ENCODE data around the gene SHROOM2. TPM values are rescaled to one million over a fixed set of nuclear protein-coding genes. Genes with fewer than 3 reads are reported as not detected.

Gene SHROOM2
- total and polyA plus RNA-seq, 4 donors, result 0.28 to 2.5 (median 1.2) TPM

- Histone ChIP-seq H3K36me3 (ENCODE audit: control insufficient read depth in 1 of 2, insufficient read depth in 2 of 2, low read length in 1 of 2) (no peaks in the 10 kb centered on the region), H3K27me3 (ENCODE audit: control insufficient read depth in 1 of 2, insufficient read depth in 2 of 2, low read length in 1 of 2) (no peaks in the 10 kb centered on the region), H3K9me3 (ENCODE audit: control insufficient read depth, low read length) (no peaks in the 10 kb centered on the region), H3K27ac (ENCODE audit: low read depth in 1 of 2, low read length in 2 of 2) (no peak overlapping the region), H3K4me3 (ENCODE audit: low read length in 2 of 2) (no peak overlapping the region), H3K4me1 (ENCODE audit: control insufficient read depth in 1 of 2, insufficient read depth in 2 of 2, low read length in 2 of 2) (no peaks in the 10 kb centered on the region)
- intact Hi-C loops (cut with DNase I), result no loop called here
- DNase-seq (no peak), ATAC-seq (ENCODE audit: low FRiP score) (no peak)
- WGBS, 2 donors, result 92 to 98% methylated on average over 5 of the region's 5 CpGs
These were observed 172.0 kb downstream of the SHROOM2 start for GRCh38 chrX:9958183-9958582.

GRCh38 chrX:9961750-9962149 is 175.5 kb downstream of the SHROOM2 start:
- no peaks in the 10 kb centered on the region for H3K4me1 ChIP-seq (ENCODE audit: control insufficient read depth in 1 of 2, insufficient read depth in 2 of 2, low read length in 2 of 2)
- no peaks in the 10 kb centered on the region for H3K27me3 ChIP-seq (ENCODE audit: control insufficient read depth in 1 of 2, insufficient read depth in 2 of 2, low read length in 1 of 2)
- 87 to 89% methylated on average over 5 of the region's 5 CpGs for WGBS, 2 donors
- DNase-seq (no peak), ATAC-seq (ENCODE audit: low FRiP score) (no peak)
- intact Hi-C loops (cut with DNase I), result no loop called here
- H3K9me3 ChIP-seq (ENCODE audit: control insufficient read depth, low read length), result no peaks in the 10 kb centered on the region
- H3K27ac ChIP-seq (ENCODE audit: low read depth in 1 of 2, low read length in 2 of 2), result no peak overlapping the region
- H3K36me3 ChIP-seq (ENCODE audit: control insufficient read depth in 1 of 2, insufficient read depth in 2 of 2, low read length in 1 of 2), result no peaks in the 10 kb centered on the region
- H3K4me3 ChIP-seq (ENCODE audit: low read length in 2 of 2), result no peak overlapping the region

- WGBS, 2 donors, result 87 to 95% methylated on average over 16 of the region's 16 CpGs
- DNase-seq (no peak), ATAC-seq (ENCODE audit: low FRiP score) (no peak)
- Histone ChIP-seq H3K27ac (ENCODE audit: low read depth in 1 of 2, low read length in 2 of 2) (no peak within 1 kb of the TSS), H3K4me1 (ENCODE audit: control insufficient read depth in 1 of 2, insufficient read depth in 2 of 2, low read length in 2 of 2) (no peaks in the 10 kb centered on the region), H3K27me3 (ENCODE audit: control insufficient read depth in 1 of 2, insufficient read depth in 2 of 2, low read length in 1 of 2) (no peaks in the 10 kb centered on the region), H3K9me3 (ENCODE audit: control insufficient read depth, low read length) (peaks cover 1% of the 10 kb centered on the region), H3K4me3 (ENCODE audit: low read length in 2 of 2) (no peak within 1 kb of the TSS), H3K36me3 (ENCODE audit: control insufficient read depth in 1 of 2, insufficient read depth in 2 of 2, low read length in 1 of 2) (no peaks in the 10 kb centered on the region)
- intact Hi-C loops (cut with DNase I), result no loop called here
These were observed 180.7 kb downstream of the SHROOM2 start, which contains the start of gene CLDN34 for GRCh38 chrX:9966775-9967408. TSS of gene CLDN34 (plus strand) at chrX:9967358. CDS start at chrX:9967358, 0 bp downstream.

- WGBS, 2 donors, result 66 to 92% methylated on average over 3 of the region's 3 CpGs
- H3K9me3 ChIP-seq (ENCODE audit: control insufficient read depth, low read length), result no peaks in the 10 kb centered on the region
- H3K4me3 ChIP-seq (ENCODE audit: low read length in 2 of 2), result no peak overlapping the region
- no peaks in the 10 kb centered on the region for H3K36me3 ChIP-seq (ENCODE audit: control insufficient read depth in 1 of 2, insufficient read depth in 2 of 2, low read length in 1 of 2)
- H3K4me1 ChIP-seq (ENCODE audit: control insufficient read depth in 1 of 2, insufficient read depth in 2 of 2, low read length in 2 of 2), result no peaks in the 10 kb centered on the region
- no peaks in the 10 kb centered on the region for H3K27me3 ChIP-seq (ENCODE audit: control insufficient read depth in 1 of 2, insufficient read depth in 2 of 2, low read length in 1 of 2)
- no peak for DNase-seq
- no peak overlapping the region for H3K27ac ChIP-seq (ENCODE audit: low read depth in 1 of 2, low read length in 2 of 2)
- no peak for ATAC-seq (ENCODE audit: low FRiP score)
- intact Hi-C loops (cut with DNase I), result no loop called here
These were observed 191.4 kb downstream of the SHROOM2 start for GRCh38 chrX:9977635-9978034.

GRCh38 chrX:9980401-9980800 is 194.2 kb downstream of the SHROOM2 start:
- H3K4me1 ChIP-seq (ENCODE audit: control insufficient read depth in 1 of 2, insufficient read depth in 2 of 2, low read length in 2 of 2), result no peaks in the 10 kb centered on the region
- 84 to 92% methylated on average over 7 of the region's 7 CpGs for WGBS, 2 donors
- no peak overlapping the region for H3K4me3 ChIP-seq (ENCODE audit: low read length in 2 of 2)
- H3K9me3 ChIP-seq (ENCODE audit: control insufficient read depth, low read length), result no peaks in the 10 kb centered on the region
- H3K36me3 ChIP-seq (ENCODE audit: control insufficient read depth in 1 of 2, insufficient read depth in 2 of 2, low read length in 1 of 2), result no peaks in the 10 kb centered on the region
- intact Hi-C loops (cut with DNase I), result no loop called here
- DNase-seq (no peak), ATAC-seq (ENCODE audit: low FRiP score) (no peak)
- no peak overlapping the region for H3K27ac ChIP-seq (ENCODE audit: low read depth in 1 of 2, low read length in 2 of 2)
- no peaks in the 10 kb centered on the region for H3K27me3 ChIP-seq (ENCODE audit: control insufficient read depth in 1 of 2, insufficient read depth in 2 of 2, low read length in 1 of 2)

GRCh38 chrX:9980927-9981326 is 194.7 kb downstream of the SHROOM2 start:
- WGBS, 2 donors, result 82 to 89% methylated on average over 5 of the region's 5 CpGs
- Histone ChIP-seq H3K4me3 (ENCODE audit: low read length in 2 of 2) (no peak overlapping the region), H3K4me1 (ENCODE audit: control insufficient read depth in 1 of 2, insufficient read depth in 2 of 2, low read length in 2 of 2) (no peaks in the 10 kb centered on the region), H3K27ac (ENCODE audit: low read depth in 1 of 2, low read length in 2 of 2) (no peak overlapping the region), H3K27me3 (ENCODE audit: control insufficient read depth in 1 of 2, insufficient read depth in 2 of 2, low read length in 1 of 2) (no peaks in the 10 kb centered on the region), H3K9me3 (ENCODE audit: control insufficient read depth, low read length) (no peaks in the 10 kb centered on the region), H3K36me3 (ENCODE audit: control insufficient read depth in 1 of 2, insufficient read depth in 2 of 2, low read length in 1 of 2) (no peaks in the 10 kb centered on the region)
- intact Hi-C loops (cut with DNase I), result no loop called here
- DNase-seq (no peak), ATAC-seq (ENCODE audit: low FRiP score) (no peak)

- intact Hi-C loops (cut with DNase I), result no loop called here
- Histone ChIP-seq H3K27ac (ENCODE audit: low read depth in 1 of 2, low read length in 2 of 2) (no peak overlapping the region), H3K9me3 (ENCODE audit: control insufficient read depth, low read length) (no peaks in the 10 kb centered on the region), H3K27me3 (ENCODE audit: control insufficient read depth in 1 of 2, insufficient read depth in 2 of 2, low read length in 1 of 2) (no peaks in the 10 kb centered on the region), H3K36me3 (ENCODE audit: control insufficient read depth in 1 of 2, insufficient read depth in 2 of 2, low read length in 1 of 2) (no peaks in the 10 kb centered on the region), H3K4me3 (ENCODE audit: low read length in 2 of 2) (no peak overlapping the region), H3K4me1 (ENCODE audit: control insufficient read depth in 1 of 2, insufficient read depth in 2 of 2, low read length in 2 of 2) (no peaks in the 10 kb centered on the region)
- DNase-seq (no peak), ATAC-seq (ENCODE audit: low FRiP score) (no peak)
- 88 to 94% methylated on average over 18 of the region's 18 CpGs for WGBS, 2 donors
These were observed 197.2 kb downstream of the SHROOM2 start for GRCh38 chrX:9983441-9983840.

GRCh38 chrX:9983846-9984245 is 197.6 kb downstream of the SHROOM2 start:
- Histone ChIP-seq H3K27me3 (ENCODE audit: control insufficient read depth in 1 of 2, insufficient read depth in 2 of 2, low read length in 1 of 2) (no peaks in the 10 kb centered on the region), H3K4me3 (ENCODE audit: low read length in 2 of 2) (no peak overlapping the region), H3K4me1 (ENCODE audit: control insufficient read depth in 1 of 2, insufficient read depth in 2 of 2, low read length in 2 of 2) (no peaks in the 10 kb centered on the region), H3K27ac (ENCODE audit: low read depth in 1 of 2, low read length in 2 of 2) (no peak overlapping the region), H3K36me3 (ENCODE audit: control insufficient read depth in 1 of 2, insufficient read depth in 2 of 2, low read length in 1 of 2) (no peaks in the 10 kb centered on the region), H3K9me3 (ENCODE audit: control insufficient read depth, low read length) (no peaks in the 10 kb centered on the region)
- DNase-seq (no peak), ATAC-seq (ENCODE audit: low FRiP score) (no peak)
- intact Hi-C loops (cut with DNase I), result no loop called here
- WGBS, 2 donors, result 88 to 94% methylated on average over 11 of the region's 11 CpGs

- 34 to 37% methylated on average over 1 of the region's 1 CpG for whole genome bisulfite sequencing, 2 donors
These were observed 202.5 kb downstream of the SHROOM2 start for GRCh38 chrX:9988762-9989161.

More at GRCh38 chrX:9988762-9989161, 202.5 kb downstream of the SHROOM2 start:
- DNase-seq (no peak), ATAC-seq (ENCODE audit: low FRiP score) (no peak)
- intact Hi-C loops (cut with DNase I), result no loop called here
- Histone ChIP-seq H3K9me3 (ENCODE audit: control insufficient read depth, low read length) (no peaks in the 10 kb centered on the region), H3K36me3 (ENCODE audit: control insufficient read depth in 1 of 2, insufficient read depth in 2 of 2, low read length in 1 of 2) (no peaks in the 10 kb centered on the region), H3K4me1 (ENCODE audit: control insufficient read depth in 1 of 2, insufficient read depth in 2 of 2, low read length in 2 of 2) (no peaks in the 10 kb centered on the region), H3K27ac (ENCODE audit: low read depth in 1 of 2, low read length in 2 of 2) (no peak overlapping the region), H3K27me3 (ENCODE audit: control insufficient read depth in 1 of 2, insufficient read depth in 2 of 2, low read length in 1 of 2) (no peaks in the 10 kb centered on the region), H3K4me3 (ENCODE audit: low read length in 2 of 2) (no peak overlapping the region)
